Stimulated activated CD4-positive, alpha-beta T cell treated with anti-CD3 and anti-CD28 coated beads, TNF-alpha, amount 100 ng/mL, for 48 hours (primary cell): Measurements from ENCODE around the gene PLA2G4B.

Source experiments
- DNase-seq, 3 donors: peaks; one replicate each; pipeline ENCODE4 v3.0.0-alpha.2; 2020; ENCODE audit warnings: low read depth in 3 of 3

The PLA2G4B gene

DNA sequence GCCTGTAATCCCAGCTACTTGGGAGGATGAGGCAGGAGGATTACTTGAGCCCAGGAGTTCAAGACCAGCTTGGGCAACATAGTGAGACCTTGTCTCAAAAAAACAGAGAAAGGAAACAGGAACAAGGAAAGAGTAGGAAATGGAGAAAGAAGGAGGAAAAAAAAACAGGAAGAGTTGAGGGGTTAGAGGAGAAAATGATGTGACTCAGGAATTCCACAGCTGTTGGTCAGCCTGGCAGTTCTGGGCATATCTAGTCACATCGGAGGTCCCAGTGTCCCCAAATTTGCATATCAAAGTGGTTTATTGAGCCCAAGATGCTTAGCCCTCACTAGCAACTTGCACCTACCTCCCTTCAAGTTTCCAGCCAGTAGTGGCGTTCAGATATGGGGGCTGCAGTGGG is 29.5 kb upstream of the PLA2G4B start:
- DNase-seq: no peak

DNA sequence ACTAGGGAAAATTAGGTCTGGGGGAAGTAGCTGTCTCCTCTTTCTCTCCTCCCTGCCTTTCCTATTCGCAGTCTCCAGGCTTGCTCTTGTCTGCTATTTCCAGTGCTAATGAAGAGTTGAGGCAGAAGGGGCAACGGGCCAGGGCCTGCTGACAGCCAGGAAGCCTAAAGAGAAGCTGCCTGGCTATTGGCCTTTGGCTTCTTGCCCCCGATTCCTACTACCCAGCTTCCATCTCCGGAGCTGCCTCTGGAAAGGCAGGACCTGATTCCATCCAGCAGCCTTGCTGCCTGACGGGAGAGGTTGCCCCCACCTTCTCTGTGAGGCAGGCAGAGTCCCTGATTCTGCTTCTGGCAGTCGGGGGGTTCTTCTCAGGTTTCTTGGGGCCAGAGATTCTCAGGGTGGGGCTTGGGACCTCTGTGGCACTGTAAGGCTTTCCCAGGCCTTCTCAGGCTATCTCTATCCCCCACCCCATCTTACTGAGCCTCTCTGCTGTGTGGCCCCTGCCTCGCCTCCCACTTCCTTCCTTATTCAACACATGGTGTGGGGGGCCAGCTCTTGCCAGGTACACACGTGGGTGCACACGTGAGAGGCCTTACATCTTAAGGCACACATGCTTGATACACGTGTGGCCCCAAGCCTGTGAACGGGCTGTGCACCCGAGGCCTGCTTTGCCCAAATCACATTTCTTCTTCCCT is 29.0 kb upstream of the PLA2G4B start:
- no peak for DNase-seq

DNA sequence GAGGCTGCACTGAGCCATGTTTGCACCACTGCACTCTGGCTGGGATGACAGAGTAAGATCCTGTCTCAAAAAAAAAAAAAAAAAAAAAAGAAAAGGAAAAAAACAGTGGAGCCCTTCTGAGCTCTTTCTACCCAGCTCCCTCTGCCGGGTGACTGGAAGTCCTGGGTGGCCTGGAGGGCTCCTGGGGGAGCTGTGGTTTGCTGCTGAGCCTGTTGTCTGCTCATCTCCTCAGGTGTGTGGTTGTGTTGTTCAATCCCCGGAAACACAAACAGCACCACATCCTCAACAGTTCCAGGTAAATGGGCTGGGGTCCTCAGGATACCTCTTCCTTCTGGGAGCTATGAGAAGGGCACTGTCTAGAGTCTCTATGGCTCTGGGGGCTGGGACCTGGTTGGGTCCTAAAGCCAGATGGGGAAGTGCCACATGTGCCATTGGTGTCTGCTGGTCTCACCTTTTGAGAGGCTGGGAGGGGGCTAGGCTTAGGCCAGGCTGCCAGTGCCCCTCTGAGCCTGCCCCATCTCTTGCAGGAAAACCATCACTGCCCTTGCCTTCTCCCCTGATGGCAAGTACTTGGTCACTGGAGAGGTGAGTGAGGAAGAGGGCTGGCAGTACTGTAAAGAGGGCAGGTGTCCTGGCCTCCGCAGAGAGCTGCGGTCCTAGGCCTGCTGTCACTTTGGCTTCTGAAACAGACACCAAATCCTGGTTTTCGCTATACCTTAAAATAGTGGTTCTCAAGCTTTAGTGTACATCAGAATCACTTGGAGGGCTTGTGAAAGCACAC is 27.8 kb upstream of the PLA2G4B start:
- no peak for DNase-seq

- DNase-seq: peak; percentile 51 to 58 (median 55)
Measured at GRCh38 chr15:41811432-41812195, 27.0 kb upstream of the PLA2G4B start.

- DNase-seq: no peak
Measured at GRCh38 chr15:41812820-41813375, 25.7 kb upstream of the PLA2G4B start.

- DNase-seq: no peak
Measured at GRCh38 chr15:41813426-41813825, 25.2 kb upstream of the PLA2G4B start.

DNA sequence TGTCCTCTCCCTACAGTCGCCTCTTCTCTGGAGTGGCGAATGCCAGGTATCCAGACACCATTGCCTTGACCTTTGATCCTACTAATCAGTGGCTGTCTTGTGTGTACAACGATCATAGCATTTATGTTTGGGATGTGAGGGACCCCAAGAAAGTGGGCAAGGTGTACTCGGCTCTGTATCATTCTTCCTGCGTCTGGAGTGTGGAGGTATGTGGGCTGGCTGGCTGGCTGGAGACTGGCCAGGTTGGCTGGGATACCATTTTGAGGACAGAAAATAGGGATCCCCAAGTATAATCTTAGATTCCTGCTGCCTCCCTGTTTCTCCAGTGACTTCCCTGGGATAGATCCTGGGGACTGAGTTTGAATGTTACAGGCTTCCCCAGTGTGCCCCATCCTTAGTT is 24.1 kb upstream of the PLA2G4B start:
- DNase-seq: no peak

DNA sequence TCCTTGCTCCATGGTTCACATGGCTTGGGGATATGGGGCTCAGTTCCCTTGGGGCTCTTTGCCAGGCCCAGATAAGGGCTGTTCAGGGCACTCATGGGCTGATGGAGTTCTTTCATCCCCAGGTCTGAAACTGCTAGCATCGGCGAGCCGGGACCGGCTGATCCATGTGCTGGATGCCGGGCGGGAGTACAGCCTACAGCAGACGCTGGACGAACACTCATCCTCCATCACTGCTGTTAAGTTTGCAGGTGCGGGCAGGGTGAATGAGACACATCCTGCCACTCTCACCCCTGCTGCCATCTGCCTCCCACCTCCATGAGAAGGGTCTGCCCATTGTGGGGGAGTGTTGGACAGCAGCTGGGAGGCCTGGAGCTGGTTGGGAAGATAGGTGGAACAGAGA is 21.9 kb upstream of the PLA2G4B start:
- DNase-seq: no peak

DNA sequence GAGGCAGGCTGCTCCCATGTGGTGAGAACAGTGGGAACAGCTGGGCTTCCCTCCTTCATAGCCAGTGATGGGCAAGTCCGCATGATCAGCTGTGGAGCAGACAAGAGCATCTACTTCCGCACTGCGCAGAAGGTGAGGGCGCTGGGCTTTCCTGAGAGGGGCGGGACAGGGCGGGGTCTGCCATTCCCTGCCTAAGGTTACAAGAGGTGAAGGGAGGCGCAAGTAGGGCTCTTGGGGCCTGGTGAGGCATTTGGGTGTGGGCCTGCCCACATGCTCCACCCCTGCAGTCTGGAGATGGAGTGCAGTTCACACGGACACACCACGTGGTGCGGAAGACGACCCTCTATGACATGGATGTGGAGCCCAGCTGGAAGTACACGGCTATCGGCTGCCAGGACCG is 21.3 kb upstream of the PLA2G4B start:
- no peak for DNase-seq

- DNase-seq: no peak
Measured at GRCh38 chr15:41817781-41818180, 20.9 kb upstream of the PLA2G4B start.

DNA sequence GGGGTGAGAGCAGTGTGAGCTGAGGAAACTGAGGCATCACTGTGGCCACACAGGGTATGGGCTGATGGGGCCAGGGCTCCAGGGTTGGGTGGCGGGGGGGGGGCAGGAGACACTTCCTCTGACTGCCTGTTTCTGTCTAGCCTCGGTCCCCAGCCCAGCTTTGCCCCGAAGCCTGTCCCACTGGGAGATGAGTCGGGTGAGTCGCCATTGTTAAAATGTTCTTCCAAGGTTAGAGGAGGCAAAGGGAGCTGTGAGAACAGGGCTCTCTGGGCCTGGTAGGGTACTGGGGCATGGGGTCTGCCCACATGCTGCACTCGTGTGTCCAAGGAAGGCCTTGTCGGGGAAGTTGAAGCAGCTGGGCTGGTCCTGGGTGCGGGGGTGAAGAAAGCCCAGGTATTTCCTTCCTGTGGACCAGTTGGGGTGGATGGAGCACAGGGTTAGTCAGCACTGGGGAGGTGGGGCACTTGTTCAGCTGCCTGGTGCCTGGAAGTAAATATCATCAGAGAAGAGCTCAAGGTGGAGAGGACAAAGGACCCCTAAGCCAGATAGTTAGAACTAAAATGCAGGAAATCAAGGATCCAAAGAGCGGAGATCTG is 19.1 kb upstream of the PLA2G4B start:
- DNase-seq: no peak

DNA sequence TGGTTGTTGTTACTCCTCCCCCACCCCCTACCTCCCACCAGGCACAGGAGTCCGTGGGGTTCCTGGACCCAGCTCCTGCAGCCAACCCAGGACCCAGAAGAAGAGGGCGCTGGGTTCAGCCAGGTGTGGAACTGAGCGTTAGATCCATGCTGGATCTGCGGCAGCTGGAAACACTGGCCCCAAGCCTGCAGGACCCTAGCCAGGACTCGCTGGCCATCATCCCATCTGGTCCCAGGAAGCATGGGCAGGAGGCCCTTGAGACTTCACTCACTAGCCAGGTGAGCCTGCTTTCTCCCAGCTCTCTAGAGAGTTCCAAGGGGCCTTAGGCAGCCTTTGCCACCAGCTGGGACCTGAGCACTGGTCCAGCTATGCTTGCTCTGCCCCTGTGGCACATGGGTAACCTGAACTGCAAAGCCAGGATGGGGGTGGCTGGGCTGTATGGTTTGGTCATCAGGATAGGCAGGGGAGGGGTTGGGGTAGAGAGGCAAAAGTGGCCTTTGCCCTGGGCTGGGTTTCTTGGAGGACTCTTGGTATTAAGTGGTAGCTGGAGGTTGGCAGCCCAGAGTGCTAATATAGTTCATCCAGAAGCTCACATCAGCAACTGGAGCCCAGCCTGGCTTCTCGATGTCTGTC is 17.7 kb upstream of the PLA2G4B start:
- no peak for DNase-seq

DNA sequence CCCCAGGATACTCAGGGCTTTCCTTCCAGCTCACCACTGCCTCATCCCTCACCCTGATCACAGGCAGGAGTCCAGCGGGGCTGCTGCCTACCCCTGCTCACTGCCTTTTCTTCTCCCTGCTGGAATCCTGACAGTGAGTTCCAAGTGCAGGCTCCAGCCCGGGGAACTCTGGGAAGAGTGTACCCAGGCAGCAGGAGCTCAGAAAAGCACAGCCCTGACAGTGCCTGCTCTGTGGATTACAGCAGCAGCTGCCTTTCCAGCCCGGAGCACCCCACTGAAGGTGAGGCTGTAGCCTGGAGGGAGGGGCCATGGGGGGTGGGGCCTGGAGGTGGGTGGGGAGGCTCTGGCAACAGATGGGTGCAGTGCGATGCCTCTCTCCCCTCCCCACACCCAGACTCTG is 16.8 kb upstream of the PLA2G4B start:
- DNase-seq: no peak

DNA sequence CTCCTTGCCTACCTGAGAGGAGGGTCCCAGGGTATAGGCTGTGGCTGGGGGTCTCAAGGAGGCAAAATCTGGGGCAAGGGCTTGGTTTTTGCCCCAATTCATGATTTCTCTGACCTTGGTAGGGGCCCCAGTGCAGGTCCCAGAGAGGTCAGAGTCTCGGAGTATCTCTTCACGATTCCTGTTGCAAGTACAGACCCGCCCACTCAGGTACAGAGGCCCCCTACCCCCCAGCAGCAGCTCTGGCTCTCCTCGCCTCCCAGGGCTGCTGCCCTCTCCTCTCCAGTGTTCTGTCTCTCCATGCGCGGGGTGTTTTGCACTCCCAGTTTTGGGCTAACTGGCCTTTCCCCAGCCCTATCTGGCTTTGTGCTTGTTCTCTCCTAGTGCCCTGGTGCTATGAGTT is 16.2 kb upstream of the PLA2G4B start:
- DNase-seq: no peak

- no peak for DNase-seq
Measured at GRCh38 chr15:41822957-41823356, 15.7 kb upstream of the PLA2G4B start.

- DNase-seq: no peak
Measured at GRCh38 chr15:41823502-41823901, 15.1 kb upstream of the PLA2G4B start.

DNA sequence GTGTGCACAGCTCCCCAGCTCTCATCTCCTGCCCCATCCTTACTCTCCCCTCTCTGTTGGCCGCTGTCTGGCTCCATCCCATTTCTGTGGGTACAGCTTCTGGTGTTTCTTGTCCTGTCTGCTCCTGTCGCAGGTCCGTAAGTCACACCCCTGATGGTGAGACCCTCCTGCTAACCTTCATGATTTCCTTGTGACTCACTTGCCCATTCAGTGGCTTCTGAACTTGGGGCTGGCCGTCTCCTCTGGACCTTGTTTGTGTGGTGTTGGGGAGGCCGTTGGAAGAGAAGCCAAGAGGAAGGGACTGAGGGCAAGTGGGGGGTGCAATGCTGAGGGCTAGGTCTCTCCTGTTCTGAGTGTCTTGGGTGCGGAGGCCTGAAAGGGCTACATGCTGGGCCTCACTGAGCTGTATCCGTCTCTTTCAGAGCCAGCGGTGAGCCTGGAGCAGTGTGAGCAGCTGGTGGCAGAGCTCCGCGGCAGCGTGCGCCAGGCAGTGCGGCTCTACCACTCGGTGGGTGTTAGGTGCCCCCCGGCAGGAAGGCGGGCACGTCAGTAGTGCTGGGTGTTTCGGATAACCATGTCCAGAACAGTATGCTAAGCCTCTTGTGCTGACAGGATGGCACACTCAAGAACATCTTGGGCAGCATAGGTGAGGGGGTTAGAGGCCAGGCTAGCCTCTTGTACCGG is 14.4 kb upstream of the PLA2G4B start:
- no peak for DNase-seq

- DNase-seq: no peak
Measured at GRCh38 chr15:41825145-41825544, 13.5 kb upstream of the PLA2G4B start.

GRCh38 chr15:41825572-41826535 is 12.8 kb upstream of the PLA2G4B start:
- no peak for DNase-seq
